GM11168 (cell line): ENCODE data around the gene ST6GAL2.

Source experiments
- in situ Hi-C: fragments of 300-500 bp; cut with MboI; formaldehyde crosslinking; loops from one replicate; pipeline ENCODE4 v1.12.0; 2022; ENCODE audit warnings: low sequenced_read_pairs; ENCODE audit not compliant: unreplicated experiment

ST6GAL2 gene

DNA sequence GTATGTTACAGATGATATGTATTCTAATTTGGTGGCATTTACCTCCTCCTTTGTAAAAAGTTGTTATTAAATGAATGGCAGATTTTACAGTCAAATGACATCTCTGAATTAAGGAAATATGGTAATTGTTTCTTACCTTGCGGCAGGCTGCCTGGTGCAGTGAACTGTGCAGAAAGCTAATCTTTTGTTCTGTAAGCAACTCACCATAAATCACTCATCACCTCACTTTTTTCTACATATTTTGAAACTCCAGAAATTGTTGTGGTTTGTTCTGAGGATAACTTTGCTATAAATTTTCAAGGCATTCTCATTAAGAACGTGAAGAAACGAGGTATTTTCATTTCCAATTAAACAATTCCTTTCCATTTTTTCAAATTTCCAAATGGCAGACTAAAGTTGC is 52.7 kb downstream of the ST6GAL2 start:
- in situ Hi-C loops = no loop called here

DNA sequence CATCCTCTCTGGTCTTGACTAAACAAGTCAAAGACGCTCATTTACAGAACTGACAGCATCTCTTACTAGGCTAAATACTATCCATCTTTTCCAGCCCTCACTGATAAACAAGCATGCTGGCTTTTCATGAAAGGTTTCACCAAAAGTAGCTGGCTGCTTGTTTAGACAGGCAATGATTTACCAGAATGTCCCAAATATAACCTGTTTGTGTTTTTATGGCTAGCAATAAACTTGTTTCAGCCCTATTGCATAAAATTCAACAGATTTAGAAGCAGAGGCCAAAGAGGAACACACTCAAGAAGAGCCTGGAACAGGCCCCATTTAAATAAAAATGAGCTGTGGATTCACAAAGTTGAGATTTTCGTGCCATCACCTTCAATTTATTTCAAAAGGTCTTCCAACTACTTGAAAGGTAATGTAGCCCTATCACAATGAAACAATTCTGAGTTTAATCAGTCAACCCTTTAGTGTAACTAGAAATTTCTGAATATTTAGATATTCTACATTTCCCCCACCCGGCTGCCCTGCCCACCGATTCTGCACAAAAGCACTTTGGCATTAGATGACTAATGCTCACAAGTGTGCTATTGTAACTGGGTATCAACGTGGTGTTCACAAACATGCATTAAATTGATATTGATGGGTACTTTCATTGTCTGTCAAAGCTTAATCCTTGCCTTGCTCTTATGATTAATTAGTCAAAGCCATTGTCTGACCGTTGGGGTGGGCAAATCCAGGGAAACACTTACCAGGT is 54.0 kb downstream of the ST6GAL2 start:
- in situ Hi-C loops = no loop called here

DNA sequence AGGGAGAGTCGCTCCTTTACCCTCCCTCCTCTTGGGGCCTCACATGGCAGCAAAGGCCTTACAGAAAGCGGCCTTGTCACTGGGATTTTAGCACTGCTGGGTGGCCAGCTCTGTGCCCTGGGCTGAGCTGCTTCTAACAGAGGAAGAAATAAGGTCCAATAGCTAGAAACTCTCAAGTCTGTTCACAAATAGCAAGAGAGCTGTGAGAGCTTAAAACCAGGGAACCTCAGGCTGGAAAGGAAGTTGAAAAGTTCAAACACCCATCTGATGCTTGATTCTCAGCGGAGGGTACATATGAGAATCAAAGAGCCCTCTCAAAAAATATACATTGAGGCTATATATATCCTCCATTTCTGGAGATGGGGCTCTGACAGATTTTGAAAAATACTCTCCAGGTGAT is 54.7 kb downstream of the ST6GAL2 start:
- in situ Hi-C loops = no loop called here

DNA sequence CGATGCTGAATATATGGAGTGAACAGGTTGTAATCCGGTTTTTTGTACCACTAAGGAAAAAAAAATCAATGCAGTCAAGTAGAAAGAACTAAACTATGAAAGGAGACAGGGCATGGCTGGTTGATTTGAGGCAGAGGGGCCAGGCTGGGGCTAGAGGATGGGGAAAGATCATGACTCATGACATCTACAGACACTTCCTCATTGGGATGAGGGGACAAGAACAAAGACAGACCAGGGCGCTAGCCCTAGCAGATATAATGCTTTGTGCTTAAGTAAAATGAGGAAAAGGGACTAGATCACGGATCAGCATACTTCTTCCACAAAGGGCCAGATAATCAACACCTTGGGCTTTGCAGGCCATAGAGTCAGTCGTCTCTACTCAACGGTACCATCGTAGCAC is 55.8 kb downstream of the ST6GAL2 start:
- in situ Hi-C loops = no loop called here

DNA sequence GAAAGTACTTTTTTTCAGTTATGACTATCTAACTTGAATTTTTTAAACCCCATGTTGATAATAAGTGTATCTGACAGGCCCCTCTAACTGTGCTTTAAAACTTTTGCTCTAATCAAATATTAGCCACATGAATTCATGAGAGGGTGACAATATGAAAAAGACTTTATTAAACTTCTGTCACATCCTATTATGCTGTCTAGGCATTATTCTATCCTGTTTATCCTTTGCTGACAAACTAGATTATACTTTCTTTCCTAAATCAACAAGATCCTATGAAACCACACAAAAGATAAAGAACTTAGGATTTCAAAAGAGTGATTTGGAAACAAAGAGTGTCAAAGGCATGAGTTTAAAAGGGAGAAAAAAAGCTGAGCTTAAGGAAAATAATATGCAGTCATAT is 57.8 kb downstream of the ST6GAL2 start:
- in situ Hi-C loops = no loop called here

DNA sequence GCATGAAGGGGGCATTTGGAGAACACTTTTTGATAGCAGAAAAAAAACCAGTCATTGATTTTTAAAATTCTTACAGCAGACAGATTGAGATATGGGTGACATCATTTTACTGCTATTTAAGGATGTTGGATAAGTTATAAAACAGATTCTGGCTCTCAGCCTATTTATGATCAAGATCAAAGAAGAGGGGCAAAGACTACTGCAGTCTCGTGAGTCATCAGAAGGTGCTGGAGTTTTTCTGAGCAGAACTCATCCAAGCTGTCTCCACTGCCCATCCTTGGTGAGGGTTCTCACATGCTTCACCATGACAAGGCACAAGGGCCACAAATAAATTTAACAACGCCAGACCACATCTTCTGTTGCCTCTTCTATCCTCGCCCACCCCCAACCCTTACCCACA is 58.8 kb downstream of the ST6GAL2 start:
- in situ Hi-C loops = no loop called here

DNA sequence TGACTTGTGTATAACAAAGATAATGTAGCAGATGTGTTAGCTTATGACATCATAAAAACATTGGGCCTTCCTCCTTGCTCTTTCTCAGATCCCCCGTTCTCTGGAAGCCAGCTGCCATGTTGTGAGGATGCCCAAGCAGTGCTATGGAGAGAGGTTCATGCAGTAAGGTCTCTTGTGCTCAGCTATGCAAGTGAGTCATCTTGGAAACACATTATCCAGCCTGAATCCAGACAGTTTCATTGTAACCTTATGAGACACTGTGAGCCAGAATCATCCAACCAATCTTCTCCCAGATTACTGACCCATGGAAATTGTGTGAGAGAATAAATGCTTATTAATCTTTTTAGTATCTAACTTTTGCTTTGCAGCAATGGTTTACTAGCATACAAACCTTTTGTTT is 60.8 kb downstream of the ST6GAL2 start:
- in situ Hi-C loops = no loop called here

DNA sequence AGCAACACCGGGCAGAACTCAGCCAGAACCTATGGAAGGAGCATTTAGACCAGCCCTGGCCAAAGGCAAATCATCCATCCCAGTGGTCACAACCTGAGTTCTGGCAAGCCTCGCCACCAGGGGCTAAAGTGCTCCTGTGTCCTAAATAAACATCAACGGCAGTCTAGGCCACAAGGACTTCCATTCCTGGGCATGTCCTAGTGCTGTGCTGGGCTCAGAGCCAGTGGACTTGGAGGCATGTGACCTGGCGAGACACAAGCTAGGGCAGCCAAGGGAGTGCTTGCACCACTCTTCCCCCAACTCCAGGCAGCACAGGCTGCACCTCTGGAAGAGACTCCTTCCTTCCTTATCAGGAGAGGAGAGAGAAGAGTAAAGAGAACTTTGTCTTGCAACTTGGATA is 69.0 kb downstream of the ST6GAL2 start:
- in situ Hi-C loops = no loop called here

DNA sequence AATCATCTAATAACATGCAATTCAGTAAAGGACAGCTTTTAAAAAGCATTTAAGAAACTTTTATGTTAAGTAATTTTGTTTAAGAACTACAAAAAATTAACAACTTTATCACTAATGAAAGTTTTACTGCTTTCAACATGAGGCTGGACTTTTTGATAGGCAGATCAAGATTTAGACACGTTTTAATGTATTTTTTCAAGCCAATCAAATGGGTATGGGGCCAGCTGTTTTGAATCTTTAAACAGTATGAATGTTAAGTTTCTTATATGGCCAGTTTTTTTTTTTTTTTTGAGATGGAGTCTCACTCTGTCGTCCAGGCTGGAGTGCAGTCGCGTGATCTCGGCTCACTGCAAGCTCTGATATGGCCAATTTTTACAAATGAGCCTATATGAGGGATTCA is 73.1 kb downstream of the ST6GAL2 start:
- in situ Hi-C loops = no loop called here

DNA sequence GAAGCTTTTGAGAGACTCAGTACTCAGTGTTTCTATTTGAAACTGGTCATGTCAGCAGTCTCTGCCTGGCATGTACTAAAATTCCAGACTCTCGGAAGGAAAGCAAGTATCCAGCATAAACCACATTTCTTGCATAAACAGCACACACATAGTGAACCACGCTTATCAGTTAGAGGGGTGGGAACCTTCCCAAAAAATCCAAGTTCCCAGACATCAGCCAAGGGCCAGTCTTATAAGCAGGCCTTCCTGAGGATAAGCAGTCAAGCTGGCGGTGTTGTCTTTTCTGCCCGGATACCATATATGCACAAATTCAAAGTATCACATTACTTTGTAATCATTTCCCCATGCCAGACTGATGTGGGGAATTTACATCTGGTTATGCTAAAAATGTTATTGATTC is 73.6 kb downstream of the ST6GAL2 start:
- in situ Hi-C loops = no loop called here

DNA sequence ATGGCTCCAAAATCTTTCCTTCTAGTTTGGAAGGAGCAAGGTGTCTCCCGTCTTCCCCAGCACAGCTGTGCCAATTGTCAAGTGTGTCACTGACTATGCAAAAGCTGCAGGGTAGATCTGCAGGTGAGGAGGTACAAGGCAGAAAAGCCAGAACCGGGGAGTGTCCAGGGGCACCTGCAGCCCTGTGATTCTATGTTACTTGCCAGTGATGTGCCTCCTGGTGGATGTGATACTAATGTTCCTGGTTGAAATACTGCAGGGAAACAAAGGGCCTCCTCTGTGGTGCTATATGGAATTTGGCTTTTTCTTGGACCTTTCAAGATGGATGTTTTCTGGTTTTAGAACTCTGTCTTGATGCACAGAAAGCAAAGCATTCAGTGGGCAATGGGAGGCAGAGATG is 80.3 kb downstream of the ST6GAL2 start:
- in situ Hi-C loops = no loop called here

DNA sequence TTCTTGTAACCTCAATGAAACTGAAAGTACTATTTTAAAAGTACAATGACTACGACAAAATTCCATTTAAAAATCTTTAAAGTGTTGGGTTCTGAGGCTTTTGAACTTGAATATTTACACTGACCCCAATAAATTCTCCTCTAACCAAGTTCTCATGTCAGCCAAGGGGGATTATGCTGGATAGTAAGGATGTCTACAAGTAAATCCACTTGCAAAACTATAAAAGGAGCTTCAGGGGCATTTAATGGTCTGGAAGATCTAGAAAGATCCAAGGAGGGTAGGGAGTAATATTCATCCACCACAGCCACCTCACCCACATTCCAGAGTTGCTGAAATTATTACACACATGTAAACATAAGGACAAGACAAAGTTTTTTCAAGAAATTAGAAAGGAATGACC is 81.8 kb downstream of the ST6GAL2 start:
- in situ Hi-C loops = no loop called here

DNA sequence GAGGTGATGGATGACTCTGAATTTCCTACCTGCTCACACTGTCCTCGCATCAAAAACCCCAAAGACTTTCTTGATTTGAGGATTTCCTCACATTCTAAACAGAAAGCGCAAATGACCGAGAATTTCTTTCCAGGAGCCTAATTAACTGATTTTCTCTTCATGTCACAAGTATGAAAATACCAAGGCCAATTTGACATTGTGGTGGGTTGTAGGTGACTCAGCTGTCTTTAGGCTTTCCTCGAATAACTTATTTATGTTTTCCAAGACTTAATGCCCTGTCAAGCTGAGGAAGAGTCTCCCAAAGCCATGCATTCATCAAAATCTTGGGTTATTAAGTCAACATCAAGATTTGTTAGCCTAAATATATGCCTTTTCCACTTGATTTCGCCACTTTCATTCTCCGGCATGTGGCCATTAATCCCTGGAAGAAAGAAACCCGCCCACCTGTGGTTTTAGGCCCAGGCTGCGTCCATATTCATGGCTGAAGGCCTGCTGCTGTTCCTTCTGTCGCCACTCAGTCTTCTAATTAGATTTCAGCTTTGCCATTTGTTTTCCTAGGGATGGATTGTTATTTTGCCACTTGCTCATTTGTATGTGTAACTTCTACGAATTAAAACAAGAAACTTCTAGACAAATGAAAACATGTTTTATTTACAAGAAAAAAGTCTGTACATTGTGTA is 84.9 kb downstream of the ST6GAL2 start:
- in situ Hi-C loops = no loop called here

DNA sequence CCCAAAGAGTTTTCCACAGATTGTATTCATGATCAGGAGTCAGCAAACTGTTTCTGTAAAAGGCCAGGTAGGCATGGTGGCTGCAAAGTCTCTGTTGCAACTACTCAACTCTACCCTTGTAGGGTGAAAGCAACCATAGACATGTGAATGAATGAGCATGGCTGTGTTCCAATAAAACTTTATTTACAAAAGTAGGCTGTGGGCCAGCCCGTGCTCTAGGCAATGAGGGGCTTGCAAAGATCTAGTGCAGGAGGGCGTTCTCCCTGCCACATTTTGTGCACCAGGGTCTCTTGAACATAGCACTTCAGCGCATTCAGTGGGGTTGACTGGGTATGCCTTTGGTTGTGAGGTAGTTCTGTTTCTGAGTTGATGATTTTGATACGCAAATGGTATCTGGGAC is 85.8 kb downstream of the ST6GAL2 start:
- in situ Hi-C loops = no loop called here

DNA sequence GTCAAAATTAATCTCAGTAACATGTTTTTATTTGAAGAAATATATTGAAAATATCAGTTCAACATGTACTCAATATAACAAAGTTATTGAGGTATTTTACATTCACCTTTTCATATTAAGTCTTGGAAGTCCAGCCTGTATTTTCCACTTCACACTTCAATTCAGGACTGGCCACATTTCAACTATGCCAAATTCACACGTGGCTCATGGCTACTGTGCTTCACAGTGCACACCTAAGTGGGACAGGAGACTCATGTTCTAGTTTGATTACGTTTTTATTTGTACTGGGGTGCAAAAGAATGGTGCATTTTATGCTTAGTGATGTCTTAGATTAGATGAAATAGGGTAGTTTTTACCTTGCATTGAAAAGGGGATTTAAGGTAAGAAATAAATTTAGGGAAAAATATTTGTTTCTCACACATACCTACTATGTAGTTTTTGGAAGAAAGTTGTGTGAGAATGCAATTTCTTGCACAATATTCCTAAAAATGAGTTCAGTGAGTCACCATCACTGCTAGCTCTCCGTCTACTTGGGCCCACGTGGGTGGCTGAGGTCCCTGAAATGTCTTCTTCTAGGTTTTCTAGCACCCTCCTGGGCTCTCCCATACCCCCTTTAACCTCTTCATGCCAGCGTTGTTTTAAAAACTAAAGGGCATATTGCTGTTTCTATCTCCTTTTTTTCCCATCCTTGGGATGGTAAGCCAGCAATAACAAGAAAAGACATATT is 87.0 kb downstream of the ST6GAL2 start:
- in situ Hi-C loops = no loop called here

DNA sequence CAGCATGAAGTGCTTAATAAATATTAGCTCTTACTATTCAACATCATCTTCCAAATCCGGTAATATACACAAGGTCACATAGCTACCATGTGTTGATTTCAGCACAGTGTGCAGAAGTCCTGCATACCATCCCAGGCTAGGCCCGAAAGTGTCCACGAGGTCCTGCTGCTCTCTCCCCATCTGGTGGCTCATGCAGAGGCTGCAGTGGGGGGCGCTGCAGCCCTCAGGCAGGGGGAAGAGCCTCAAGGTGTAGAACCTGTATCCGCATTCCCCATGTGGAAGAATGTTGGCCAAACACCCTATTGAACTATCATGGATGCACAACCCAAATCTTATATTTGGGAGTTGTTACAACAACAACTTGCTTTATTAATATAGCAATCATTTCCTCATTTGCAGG is 88.5 kb downstream of the ST6GAL2 start:
- in situ Hi-C loops = no loop called here

DNA sequence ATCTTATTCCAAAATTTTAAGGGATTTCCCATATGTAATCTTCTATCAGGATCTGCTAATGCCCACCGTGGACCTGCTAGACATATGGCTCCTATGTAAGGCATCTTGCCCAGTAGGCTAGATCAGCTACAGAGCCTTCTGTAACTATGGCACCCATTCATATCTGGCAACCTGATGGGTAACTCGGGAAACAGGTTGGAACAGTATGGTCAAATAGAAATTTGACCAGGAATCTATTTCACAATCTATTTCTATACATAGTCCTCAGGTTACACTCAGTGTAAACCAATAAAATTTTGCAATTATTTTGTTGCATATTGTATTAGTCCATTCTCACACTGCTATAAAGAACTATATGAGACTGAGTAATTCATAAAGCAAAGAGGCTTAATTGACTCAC is 93.3 kb downstream of the ST6GAL2 start:
- in situ Hi-C loops = no loop called here

DNA sequence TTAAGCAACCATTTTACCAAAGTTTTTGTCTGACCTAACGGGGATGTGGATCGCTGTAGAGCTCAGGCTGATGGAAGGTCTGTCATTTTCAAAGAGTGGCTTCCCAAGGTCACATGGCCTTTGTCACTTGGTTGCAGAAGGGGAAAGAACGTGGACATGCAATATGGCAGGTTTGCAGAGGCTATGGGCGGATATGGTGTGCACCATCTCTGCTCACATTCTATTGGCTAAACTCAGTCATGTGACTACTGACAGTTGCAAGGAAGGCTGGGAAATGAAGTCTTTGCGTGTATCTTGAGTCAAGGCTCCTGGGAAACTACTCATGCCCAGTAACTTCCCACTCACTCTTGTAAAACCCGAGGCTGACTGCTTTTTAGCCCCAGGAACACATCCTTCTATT is 96.8 kb downstream of the ST6GAL2 start:
- in situ Hi-C loops = no loop called here

DNA sequence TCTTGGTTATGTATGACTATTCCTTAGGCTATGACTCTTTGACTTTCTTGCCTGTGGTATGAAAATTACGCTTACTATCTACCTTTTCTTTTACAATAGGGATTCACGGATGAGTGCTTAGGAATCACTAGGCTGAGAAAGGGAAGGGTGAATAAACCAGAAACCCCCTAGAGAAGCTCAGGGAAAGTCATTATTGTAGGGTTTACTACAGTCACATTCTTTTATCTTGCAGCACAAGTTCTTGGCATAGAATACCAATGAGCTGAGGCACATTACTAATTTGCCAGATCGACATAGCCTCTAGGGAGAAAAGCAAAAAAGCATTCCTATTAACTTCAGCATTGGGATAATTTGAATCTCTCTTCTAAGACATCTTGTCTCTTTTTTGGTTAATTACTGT is 103.3 kb downstream of the ST6GAL2 start:
- in situ Hi-C loops = no loop called here

DNA sequence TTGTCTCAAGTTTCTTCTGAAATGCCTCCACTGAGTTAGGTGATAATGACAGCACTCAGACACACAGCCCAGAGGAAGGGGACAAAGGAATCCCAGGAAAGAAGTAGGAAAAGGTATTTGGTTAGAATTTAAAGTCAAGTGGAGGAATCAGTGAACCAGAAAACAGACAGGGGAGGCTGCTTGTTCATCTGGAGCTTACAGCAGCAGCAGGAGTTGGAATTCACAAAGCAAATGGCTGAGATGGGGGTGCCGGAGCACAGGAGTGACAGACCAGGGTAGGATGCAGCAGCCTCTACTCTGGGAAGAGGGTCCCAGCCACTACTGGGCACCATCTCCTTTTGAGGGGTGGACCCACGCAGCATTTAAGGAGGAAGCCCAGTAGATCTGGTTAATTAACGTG is 104.8 kb downstream of the ST6GAL2 start:
- in situ Hi-C loops = no loop called here

DNA sequence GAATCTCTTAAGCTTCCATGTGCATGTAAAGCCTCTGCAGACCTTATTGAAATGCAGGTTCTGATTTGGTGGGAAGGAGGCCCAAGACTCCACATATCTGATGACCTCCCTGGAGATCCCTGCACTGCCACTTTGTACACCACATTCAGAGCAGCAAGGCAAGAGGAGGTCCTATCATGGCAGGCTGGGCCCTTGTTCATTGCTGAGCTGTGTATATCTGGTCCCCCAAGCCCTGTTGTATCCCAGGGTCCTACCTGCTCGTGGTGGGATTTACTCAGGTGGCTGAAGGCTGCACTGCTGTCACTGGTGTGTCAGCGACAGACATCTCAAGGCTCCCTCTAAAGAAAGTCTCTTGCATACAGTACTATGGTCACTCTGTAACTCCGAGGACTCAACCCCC is 114.2 kb downstream of the ST6GAL2 start:
- in situ Hi-C loops = no loop called here

DNA sequence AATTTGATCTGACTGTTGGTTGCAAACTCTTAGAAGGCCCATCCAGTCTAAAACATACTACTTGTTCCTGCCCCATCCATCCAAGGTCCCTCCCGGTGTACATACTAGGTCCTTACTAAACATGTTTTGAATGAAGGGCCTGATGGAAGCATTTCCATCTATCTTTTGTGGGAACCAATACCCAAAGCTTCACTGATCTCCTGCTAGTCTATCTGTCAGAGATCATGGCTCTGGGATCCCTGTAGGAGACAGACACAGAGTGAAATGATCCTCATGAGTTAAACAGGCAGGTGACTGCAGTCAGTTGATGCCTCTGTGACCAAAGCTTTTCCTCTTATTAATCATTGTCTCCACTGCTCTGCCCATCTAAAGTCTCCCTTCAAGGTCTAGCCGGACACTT is 115.0 kb downstream of the ST6GAL2 start:
- in situ Hi-C loops = no loop called here
